ENCODE data around the gene DUSP12. TPM values are rescaled to one million over a fixed set of nuclear protein-coding genes. Genes with fewer than 3 reads are reported as not detected.

DUSP12 gene
- total and polyA plus RNA-seq, 7 experiments from 2014 or later, result 16.1 to 75.2 (median 29.0) TPM

Other genes starting within 250 kb of the DUSP12 start
- 10 to 100 TPM in 1 of 5 experiments, 1 to 10 TPM in 3, not detected in 1; 2.7 to 91.5 (median 6.4) TPM for gene FCGR2A, start 244.3 kb upstream of the DUSP12 start, total RNA-seq
- gene FCGR2A, start 244.3 kb upstream of the DUSP12 start, polyA plus RNA-seq, result under 1 TPM; 0.17 to 0.21 TPM
- gene HSPA6, start 225.2 kb upstream of the DUSP12 start, total RNA-seq, result 1 to 10 TPM in 1 of 5 experiments, under 1 TPM in 4; 0.32 to 3.5 (median 0.89) TPM
- gene HSPA6, start 225.2 kb upstream of the DUSP12 start, polyA plus RNA-seq, result not detected
- 100 to 1,000 TPM in 1 of 5 experiments, 10 to 100 TPM in 1, 1 to 10 TPM in 2, not detected in 1; 1.5 to 190 (median 9.3) TPM for gene FCGR3A, start 200.0 kb upstream of the DUSP12 start, total RNA-seq
- under 1 TPM; 0.58 to 0.83 TPM for gene FCGR3A, start 200.0 kb upstream of the DUSP12 start, polyA plus RNA-seq
- gene FCGR3B, start 118.6 kb upstream of the DUSP12 start, total RNA-seq, result 1 to 10 TPM in 1 of 5 experiments, under 1 TPM in 1, not detected in 3; 0.85 to 4.1 TPM
- gene FCGR3B, start 118.6 kb upstream of the DUSP12 start, polyA plus RNA-seq, result not detected
- gene FCGR2B, start 86.6 kb upstream of the DUSP12 start, total RNA-seq, result 10 to 100 TPM in 1 of 5 experiments, 1 to 10 TPM in 3, not detected in 1; 2.2 to 13.9 (median 5.2) TPM
- gene FCGR2B, start 86.6 kb upstream of the DUSP12 start, polyA plus RNA-seq, result under 1 TPM in 1 of 2 donors, not detected in 1; 0.24 TPM
- 1 to 10 TPM in 1 of 5 experiments, under 1 TPM in 3, not detected in 1; 0.32 to 1.8 (median 0.53) TPM for gene FCRLA, start 42.6 kb upstream of the DUSP12 start, total RNA-seq
- under 1 TPM; 0.56 to 0.59 TPM for gene FCRLA, start 42.6 kb upstream of the DUSP12 start, polyA plus RNA-seq
- gene FCRLB, start 28.2 kb upstream of the DUSP12 start, total RNA-seq, result 1 to 10 TPM in 2 of 5 experiments, under 1 TPM in 3; 0.34 to 1.8 (median 0.76) TPM
- under 1 TPM; 0.79 to 0.90 TPM for gene FCRLB, start 28.2 kb upstream of the DUSP12 start, polyA plus RNA-seq
- gene ATF6, start 16.5 kb downstream of the DUSP12 start, total RNA-seq, result 10 to 100 TPM; 22.4 to 27.5 (median 26.9) TPM
- 10 to 100 TPM; 17.9 to 20.3 TPM for gene ATF6, start 16.5 kb downstream of the DUSP12 start, polyA plus RNA-seq

Data from naive thymus-derived CD4-positive, alpha-beta T cell (primary cell).